Neural progenitor cell (in vitro differentiated cells): ENCODE data around the gene OR2L13.

Experiments
- EZH2 ChIP-seq: fragments of 200-600 bp; sonication (generic); IDR thresholded peaks from 2 replicates; pipeline ENCODE4 v1.6.1; 2017; ENCODE audit warnings: antibody characterized with exemption, mild to moderate bottlenecking, moderate library complexity
- EZH2phosphoT487 ChIP-seq: fragments of 200-600 bp; sonication (generic); IDR thresholded peaks from 2 replicates; pipeline ENCODE4 v1.6.1; 2017; ENCODE audit warnings: antibody characterized with exemption
- TF ChIP-seq, protein P1 (sequence below): fragments of 200-600 bp; sonication (generic); IDR thresholded peaks from 2 replicates; pipeline ENCODE4 v1.5.1; 2017; ENCODE audit warnings: antibody characterized with exemption, mild to moderate bottlenecking

DNA sequence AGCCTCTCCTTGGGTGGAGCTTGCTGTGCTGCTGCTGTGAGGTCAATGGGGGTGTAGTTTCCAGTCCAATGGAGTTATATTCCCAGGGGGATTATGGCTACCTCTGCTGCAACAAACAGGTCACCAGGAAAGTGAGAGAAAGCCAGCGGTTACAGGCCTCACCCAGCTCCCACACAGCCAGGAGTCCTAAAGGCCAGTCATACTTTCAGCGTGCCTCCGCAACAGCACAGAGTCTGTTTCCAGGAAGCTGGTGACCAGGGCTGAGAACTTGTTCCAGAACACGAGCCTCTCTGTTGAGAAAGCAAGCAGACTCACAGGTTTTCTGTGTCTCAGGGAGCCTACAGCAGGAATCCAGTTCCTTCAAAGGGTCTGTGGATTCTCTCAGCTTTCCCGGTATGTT, 32.7 kb downstream of the OR2L13 start:
- TF ChIP-seq, protein P1, sequence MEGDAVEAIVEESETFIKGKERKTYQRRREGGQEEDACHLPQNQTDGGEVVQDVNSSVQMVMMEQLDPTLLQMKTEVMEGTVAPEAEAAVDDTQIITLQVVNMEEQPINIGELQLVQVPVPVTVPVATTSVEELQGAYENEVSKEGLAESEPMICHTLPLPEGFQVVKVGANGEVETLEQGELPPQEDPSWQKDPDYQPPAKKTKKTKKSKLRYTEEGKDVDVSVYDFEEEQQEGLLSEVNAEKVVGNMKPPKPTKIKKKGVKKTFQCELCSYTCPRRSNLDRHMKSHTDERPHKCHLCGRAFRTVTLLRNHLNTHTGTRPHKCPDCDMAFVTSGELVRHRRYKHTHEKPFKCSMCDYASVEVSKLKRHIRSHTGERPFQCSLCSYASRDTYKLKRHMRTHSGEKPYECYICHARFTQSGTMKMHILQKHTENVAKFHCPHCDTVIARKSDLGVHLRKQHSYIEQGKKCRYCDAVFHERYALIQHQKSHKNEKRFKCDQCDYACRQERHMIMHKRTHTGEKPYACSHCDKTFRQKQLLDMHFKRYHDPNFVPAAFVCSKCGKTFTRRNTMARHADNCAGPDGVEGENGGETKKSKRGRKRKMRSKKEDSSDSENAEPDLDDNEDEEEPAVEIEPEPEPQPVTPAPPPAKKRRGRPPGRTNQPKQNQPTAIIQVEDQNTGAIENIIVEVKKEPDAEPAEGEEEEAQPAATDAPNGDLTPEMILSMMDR: no peak
- TF ChIP-seq EZH2phosphoT487 (no peak), EZH2 (no peak)
